ENCODE data around the gene MRGPRD.

MRGPRD gene

GRCh38 chr11:68970921-68971636 lies 9.7 kb downstream of the MRGPRD start:
- no peaks in the 10 kb centered on the region for H3K36me3 ChIP-seq (ENCODE audit: control insufficient read depth, insufficient read depth, low read length)

GRCh38 chr11:68969386-68969785 lies 11.4 kb downstream of the MRGPRD start:
- no peak for DNase-seq
- no peaks in the 10 kb centered on the region for H3K27me3 ChIP-seq (replicated peaks; ENCODE audit: control insufficient read depth, insufficient read depth, low read length, poor library complexity, severe bottlenecking)
- H3K4me1 ChIP-seq (ENCODE audit: control insufficient read depth, insufficient read depth, low read length, poor library complexity, severe bottlenecking): peaks cover 8% of the 10 kb centered on the region
- H3K36me3 ChIP-seq (ENCODE audit: control insufficient read depth, insufficient read depth, low read length): no peaks in the 10 kb centered on the region
- no peak overlapping the region for H3K27ac ChIP-seq (ENCODE audit: insufficient read depth, low read length, poor library complexity, severe bottlenecking)
- no peak overlapping the region for H3K4me3 ChIP-seq (ENCODE audit: insufficient read depth, low read depth, low read length, poor library complexity, severe bottlenecking)
- H3K9me3 ChIP-seq (ENCODE audit: control insufficient read depth, low read length): no peaks in the 10 kb centered on the region

More at GRCh38 chr11:68970921-68971636, 9.7 kb downstream of the MRGPRD start:
- no peak overlapping the region for H3K27ac ChIP-seq (ENCODE audit: insufficient read depth, low read length, poor library complexity, severe bottlenecking)
- no peak overlapping the region for H3K4me3 ChIP-seq (ENCODE audit: insufficient read depth, low read depth, low read length, poor library complexity, severe bottlenecking)
- DNase-seq: no peak
- H3K9me3 ChIP-seq (ENCODE audit: control insufficient read depth, low read length): no peaks in the 10 kb centered on the region
- peaks cover 3% of the 10 kb centered on the region for H3K4me1 ChIP-seq (ENCODE audit: control insufficient read depth, insufficient read depth, low read length, poor library complexity, severe bottlenecking)
- no peaks in the 10 kb centered on the region for H3K27me3 ChIP-seq (replicated peaks; ENCODE audit: control insufficient read depth, insufficient read depth, low read length, poor library complexity, severe bottlenecking)

GRCh38 chr11:68968306-68969250 lies 12.2 kb downstream of the MRGPRD start:
- Histone ChIP-seq H3K9me3 (ENCODE audit: control insufficient read depth, low read length) (no peaks in the 10 kb centered on the region), H3K27ac (ENCODE audit: insufficient read depth, low read length, poor library complexity, severe bottlenecking) (no peak overlapping the region), H3K27me3 (replicated peaks; ENCODE audit: control insufficient read depth, insufficient read depth, low read length, poor library complexity, severe bottlenecking) (no peaks in the 10 kb centered on the region), H3K36me3 (ENCODE audit: control insufficient read depth, insufficient read depth, low read length) (no peaks in the 10 kb centered on the region), H3K4me1 (ENCODE audit: control insufficient read depth, insufficient read depth, low read length, poor library complexity, severe bottlenecking) (peaks cover 16% of the 10 kb centered on the region), H3K4me3 (ENCODE audit: insufficient read depth, low read depth, low read length, poor library complexity, severe bottlenecking) (no peak overlapping the region)
- no peak for DNase-seq

- Histone ChIP-seq H3K36me3 (ENCODE audit: control insufficient read depth, insufficient read depth, low read length) (no peaks in the 10 kb centered on the region), H3K4me1 (ENCODE audit: control insufficient read depth, insufficient read depth, low read length, poor library complexity, severe bottlenecking) (peaks cover 18% of the 10 kb centered on the region), H3K4me3 (ENCODE audit: insufficient read depth, low read depth, low read length, poor library complexity, severe bottlenecking) (no peak overlapping the region), H3K27ac (ENCODE audit: insufficient read depth, low read length, poor library complexity, severe bottlenecking) (no peak overlapping the region), H3K27me3 (replicated peaks; ENCODE audit: control insufficient read depth, insufficient read depth, low read length, poor library complexity, severe bottlenecking) (no peaks in the 10 kb centered on the region), H3K9me3 (ENCODE audit: control insufficient read depth, low read length) (no peaks in the 10 kb centered on the region)
- no peak for DNase-seq
Measured at GRCh38 chr11:68966894-68967780, 13.6 kb downstream of the MRGPRD start.

- H3K27me3 ChIP-seq (replicated peaks; ENCODE audit: control insufficient read depth, insufficient read depth, low read length, poor library complexity, severe bottlenecking): no peaks in the 10 kb centered on the region
- no peaks in the 10 kb centered on the region for H3K9me3 ChIP-seq (ENCODE audit: control insufficient read depth, low read length)
- peak in 1 of 3 donors; percentile 6 for DNase-seq
- peak overlapping the region; percentile 23 for H3K27ac ChIP-seq (ENCODE audit: insufficient read depth, low read length, poor library complexity, severe bottlenecking)
- H3K36me3 ChIP-seq (ENCODE audit: control insufficient read depth, insufficient read depth, low read length): no peaks in the 10 kb centered on the region
- no peak overlapping the region for H3K4me3 ChIP-seq (ENCODE audit: insufficient read depth, low read depth, low read length, poor library complexity, severe bottlenecking)
- peaks cover 18% of the 10 kb centered on the region for H3K4me1 ChIP-seq (ENCODE audit: control insufficient read depth, insufficient read depth, low read length, poor library complexity, severe bottlenecking)
Measured at GRCh38 chr11:68965901-68966853, 14.6 kb downstream of the MRGPRD start.

GRCh38 chr11:68963779-68964178 lies 17.0 kb downstream of the MRGPRD start:
- Histone ChIP-seq H3K9me3 (ENCODE audit: control insufficient read depth, low read length) (no peaks in the 10 kb centered on the region), H3K27me3 (replicated peaks; ENCODE audit: control insufficient read depth, insufficient read depth, low read length, poor library complexity, severe bottlenecking) (no peaks in the 10 kb centered on the region), H3K4me1 (ENCODE audit: control insufficient read depth, insufficient read depth, low read length, poor library complexity, severe bottlenecking) (peaks cover 18% of the 10 kb centered on the region), H3K4me3 (ENCODE audit: insufficient read depth, low read depth, low read length, poor library complexity, severe bottlenecking) (no peak overlapping the region), H3K36me3 (ENCODE audit: control insufficient read depth, insufficient read depth, low read length) (no peaks in the 10 kb centered on the region), H3K27ac (ENCODE audit: insufficient read depth, low read length, poor library complexity, severe bottlenecking) (no peak overlapping the region)
- DNase-seq: no peak

GRCh38 chr11:68962527-68963250 lies 18.1 kb downstream of the MRGPRD start:
- H3K4me3 ChIP-seq (ENCODE audit: insufficient read depth, low read depth, low read length, poor library complexity, severe bottlenecking): no peak overlapping the region
- peaks cover 18% of the 10 kb centered on the region for H3K4me1 ChIP-seq (ENCODE audit: control insufficient read depth, insufficient read depth, low read length, poor library complexity, severe bottlenecking)
- H3K27me3 ChIP-seq (replicated peaks; ENCODE audit: control insufficient read depth, insufficient read depth, low read length, poor library complexity, severe bottlenecking): no peaks in the 10 kb centered on the region
- peak overlapping the region; percentile 1 for H3K27ac ChIP-seq (ENCODE audit: insufficient read depth, low read length, poor library complexity, severe bottlenecking)
- no peaks in the 10 kb centered on the region for H3K9me3 ChIP-seq (ENCODE audit: control insufficient read depth, low read length)
- H3K36me3 ChIP-seq (ENCODE audit: control insufficient read depth, insufficient read depth, low read length): no peaks in the 10 kb centered on the region
- peak in 2 of 3 donors; percentile 28 to 54 for DNase-seq

GRCh38 chr11:68961245-68961644 lies 19.5 kb downstream of the MRGPRD start:
- Histone ChIP-seq H3K9me3 (ENCODE audit: control insufficient read depth, low read length) (no peaks in the 10 kb centered on the region), H3K4me1 (ENCODE audit: control insufficient read depth, insufficient read depth, low read length, poor library complexity, severe bottlenecking) (peaks cover 24% of the 10 kb centered on the region), H3K27ac (ENCODE audit: insufficient read depth, low read length, poor library complexity, severe bottlenecking) (no peak overlapping the region), H3K36me3 (ENCODE audit: control insufficient read depth, insufficient read depth, low read length) (no peaks in the 10 kb centered on the region), H3K27me3 (replicated peaks; ENCODE audit: control insufficient read depth, insufficient read depth, low read length, poor library complexity, severe bottlenecking) (no peaks in the 10 kb centered on the region), H3K4me3 (ENCODE audit: insufficient read depth, low read depth, low read length, poor library complexity, severe bottlenecking) (no peak overlapping the region)
- no peak for DNase-seq
